ENCODE measurements around the gene ADAT2.
"Not testable (repeated sequence)": the region's sequence is repeated elsewhere in the genome, so short reads cannot be mapped to it uniquely, and the experiment has no call there.

The ADAT2 gene

GRCh38 chr6:143486752-143487151 is 36.3 kb upstream of the ADAT2 start:
- in situ Hi-C loops (cut with HindIII; ENCODE audit: low pct_ligation_motif_present, low sequenced_read_pairs) = no loop called here
- H3K27ac ChIP-seq = no peak overlapping the region
- H3K27me3 ChIP-seq (replicated peaks) = no peaks in the 10 kb centered on the region
- H3K4me3 ChIP-seq (ENCODE audit: low read depth, low read length) = no peak overlapping the region
- no peak for DNase-seq
- no peaks in the 10 kb centered on the region for H3K36me3 ChIP-seq (replicated peaks)
- no peak for TF ChIP-seq CTCF (IDR thresholded peaks at IDR 0.05; ENCODE audit: low read depth, low read length, missing control alignments)

GRCh38 chr6:143485967-143486366 is 35.5 kb upstream of the ADAT2 start:
- H3K27ac ChIP-seq = no peak overlapping the region
- DNase-seq = no peak
- no peaks in the 10 kb centered on the region for H3K27me3 ChIP-seq (replicated peaks)
- no peak overlapping the region for H3K4me3 ChIP-seq (ENCODE audit: low read depth, low read length)
- in situ Hi-C loops (cut with HindIII; ENCODE audit: low pct_ligation_motif_present, low sequenced_read_pairs) = no loop called here
- no peak for TF ChIP-seq CTCF (IDR thresholded peaks at IDR 0.05; ENCODE audit: low read depth, low read length, missing control alignments)
- H3K36me3 ChIP-seq (replicated peaks) = no peaks in the 10 kb centered on the region

- Histone ChIP-seq H3K36me3 (replicated peaks) (peaks cover 3% of the 10 kb centered on the region), H3K4me3 (ENCODE audit: low read depth, low read length) (no peak overlapping the region), H3K27me3 (replicated peaks) (no peaks in the 10 kb centered on the region), H3K27ac (no peak overlapping the region)
- in situ Hi-C loops (cut with HindIII; ENCODE audit: low pct_ligation_motif_present, low sequenced_read_pairs) = no loop called here
- no peak for DNase-seq
- TF ChIP-seq CTCF (IDR thresholded peaks at IDR 0.05; ENCODE audit: low read depth, low read length, missing control alignments) = no peak
Measured at GRCh38 chr6:143482593-143482992, 32.1 kb upstream of the ADAT2 start.

GRCh38 chr6:143478479-143479062 is 28.1 kb upstream of the ADAT2 start:
- no peaks in the 10 kb centered on the region for H3K27me3 ChIP-seq (replicated peaks)
- in situ Hi-C loops (cut with HindIII; ENCODE audit: low pct_ligation_motif_present, low sequenced_read_pairs) = no loop called here
- DNase-seq = no peak
- peaks cover 5% of the 10 kb centered on the region for H3K36me3 ChIP-seq (replicated peaks)
- no peak overlapping the region for H3K4me3 ChIP-seq (ENCODE audit: low read depth, low read length)
- H3K27ac ChIP-seq = no peak overlapping the region
- TF ChIP-seq CTCF (IDR thresholded peaks at IDR 0.05; ENCODE audit: low read depth, low read length, missing control alignments) = no peak

GRCh38 chr6:143476545-143476944 is 26.1 kb upstream of the ADAT2 start:
- peaks cover 5% of the 10 kb centered on the region for H3K36me3 ChIP-seq (replicated peaks)
- H3K27ac ChIP-seq = no peak overlapping the region
- no peaks in the 10 kb centered on the region for H3K27me3 ChIP-seq (replicated peaks)
- DNase-seq = no peak
- no peak for TF ChIP-seq CTCF (IDR thresholded peaks at IDR 0.05; ENCODE audit: low read depth, low read length, missing control alignments)
- in situ Hi-C loops (cut with HindIII; ENCODE audit: low pct_ligation_motif_present, low sequenced_read_pairs) = no loop called here
- H3K4me3 ChIP-seq (ENCODE audit: low read depth, low read length) = no peak overlapping the region

GRCh38 chr6:143471822-143472221 is 21.3 kb upstream of the ADAT2 start:
- no peak overlapping the region for H3K27ac ChIP-seq
- TF ChIP-seq CTCF (IDR thresholded peaks at IDR 0.05; ENCODE audit: low read depth, low read length, missing control alignments) = no peak
- H3K27me3 ChIP-seq (replicated peaks) = no peaks in the 10 kb centered on the region
- peaks cover 2% of the 10 kb centered on the region for H3K36me3 ChIP-seq (replicated peaks)
- H3K4me3 ChIP-seq (ENCODE audit: low read depth, low read length) = no peak overlapping the region
- DNase-seq = no peak
- in situ Hi-C loops (cut with HindIII; ENCODE audit: low pct_ligation_motif_present, low sequenced_read_pairs) = no loop called here

- in situ Hi-C loops (cut with HindIII; ENCODE audit: low pct_ligation_motif_present, low sequenced_read_pairs); DNase-seq; H3K4me3 ChIP-seq (ENCODE audit: low read depth, low read length): not testable (repeated sequence)
Measured at GRCh38 chr6:143468823-143469222, 18.3 kb upstream of the ADAT2 start.

More at GRCh38 chr6:143468823-143469222, 18.3 kb upstream of the ADAT2 start:
- not testable (repeated sequence) for H3K27ac ChIP-seq; H3K36me3 ChIP-seq (replicated peaks); H3K27me3 ChIP-seq (replicated peaks)
